SIG-M5 treated with dmso at 0.1 percent for 504 hours (cell line): ENCODE measurements around the gene ADI1.
"Not testable (repeated sequence)": the region's sequence is repeated elsewhere in the genome, so short reads cannot be mapped to it uniquely, and the experiment has no call there.

ENCODE experiments used
- DNase-seq: peaks from one replicate; lab custom pipeline; 2025; ENCODE audit not compliant: unreplicated experiment; lab: John Stamatoyannopoulos, UW

Gene ADI1

DNA sequence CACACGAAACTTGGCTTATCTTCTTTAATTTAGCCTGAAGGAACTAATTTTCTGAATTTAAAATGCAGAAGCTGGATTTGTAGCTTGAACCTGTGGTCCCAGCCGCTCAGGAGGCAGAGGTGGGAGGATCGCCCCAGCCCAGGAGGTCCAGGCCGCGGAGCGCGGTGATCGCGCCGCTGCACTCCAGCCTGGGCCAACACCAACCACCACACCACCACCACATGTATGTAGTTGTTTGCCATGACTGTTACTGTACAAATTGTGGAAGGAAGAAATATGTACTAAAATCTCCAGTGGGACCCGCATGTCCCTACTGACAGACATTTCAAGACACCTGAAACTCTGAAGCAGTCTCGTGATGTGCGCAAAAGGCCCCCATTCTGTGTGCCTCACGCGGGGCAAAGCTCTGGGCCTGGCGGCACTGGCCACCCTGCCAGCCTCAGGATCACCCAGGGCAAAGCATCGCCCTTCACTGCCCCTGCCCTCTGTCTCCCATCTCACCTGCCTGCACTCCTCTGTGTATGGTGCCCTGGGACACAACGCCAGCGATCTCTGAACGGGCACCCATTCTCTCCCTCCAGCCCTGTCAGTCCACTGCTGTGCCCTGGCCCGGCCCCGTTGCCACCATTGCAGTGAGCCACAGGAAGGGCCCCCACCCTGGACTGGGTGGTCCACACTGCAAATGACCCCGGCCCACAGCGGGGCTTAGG is 10.1 kb upstream of the ADI1 start:
- no peak for DNase-seq

DNA sequence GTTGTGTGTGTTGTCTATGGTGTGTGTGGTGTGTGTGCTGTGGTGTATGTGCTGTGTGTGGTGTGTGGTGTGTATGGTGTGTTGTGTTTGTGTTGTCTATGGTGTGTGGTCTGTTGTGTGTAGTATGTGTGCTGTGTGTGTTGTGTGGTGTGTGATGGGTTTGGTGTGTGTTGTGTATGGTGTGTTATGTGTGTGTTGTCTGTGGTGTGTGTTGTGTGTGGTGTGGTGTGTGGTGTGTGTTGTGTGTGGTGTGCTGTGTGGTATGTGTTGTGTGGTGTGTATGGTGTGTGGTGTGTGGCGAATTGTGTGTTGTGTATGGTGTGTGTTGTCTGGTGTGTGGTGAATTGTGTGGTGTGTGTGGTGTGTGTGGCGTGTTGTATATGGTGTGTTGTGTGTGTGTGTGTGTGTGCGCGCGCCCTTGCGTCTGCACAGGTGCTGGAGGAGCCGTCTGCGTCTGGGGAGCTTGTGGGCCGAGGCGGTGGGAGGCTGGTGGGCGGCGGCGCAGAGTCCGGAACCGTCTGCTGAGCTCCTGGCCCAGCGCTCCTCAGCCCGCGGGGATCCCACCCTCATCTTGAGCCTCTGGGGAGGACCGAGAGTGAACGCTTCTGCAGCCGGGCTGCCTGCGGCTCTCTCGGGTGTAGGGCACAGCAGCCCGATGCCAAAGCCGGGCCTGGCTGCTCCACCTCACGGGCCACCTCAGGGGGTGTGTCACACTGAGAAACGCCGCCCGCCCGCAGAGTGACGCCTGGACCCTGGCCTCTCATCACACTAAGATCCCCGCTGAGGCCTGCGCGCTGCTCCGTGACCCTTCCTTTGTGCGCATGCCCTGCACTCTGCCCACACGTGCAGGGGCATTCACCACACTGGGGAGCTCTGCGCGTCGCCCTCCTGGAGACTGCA is 8.8 kb upstream of the ADI1 start:
- DNase-seq: no peak

DNA sequence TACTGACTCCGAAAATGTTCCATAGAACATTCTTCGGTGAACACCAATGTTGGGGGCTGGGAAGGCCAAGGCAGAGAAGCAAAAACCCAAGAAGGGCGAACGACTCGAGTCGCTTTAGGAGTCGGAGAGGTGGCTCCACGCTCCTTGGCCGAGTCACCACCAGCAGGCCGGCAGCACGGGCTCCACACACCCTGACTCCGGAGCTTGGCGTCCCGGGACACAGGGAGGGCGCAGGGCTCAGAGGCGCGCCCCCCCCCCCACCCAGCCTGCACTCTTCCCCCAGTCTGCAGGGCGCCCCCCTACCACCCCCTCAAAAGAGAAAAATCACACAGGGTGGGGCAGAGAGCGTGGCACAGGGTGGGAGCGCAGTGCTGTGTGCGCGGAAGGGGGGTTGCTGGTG is 7.5 kb upstream of the ADI1 start:
- no peak for DNase-seq

GRCh38 chr2:3523551-3524041 is 4.3 kb upstream of the ADI1 start:
- no peak for DNase-seq

DNA sequence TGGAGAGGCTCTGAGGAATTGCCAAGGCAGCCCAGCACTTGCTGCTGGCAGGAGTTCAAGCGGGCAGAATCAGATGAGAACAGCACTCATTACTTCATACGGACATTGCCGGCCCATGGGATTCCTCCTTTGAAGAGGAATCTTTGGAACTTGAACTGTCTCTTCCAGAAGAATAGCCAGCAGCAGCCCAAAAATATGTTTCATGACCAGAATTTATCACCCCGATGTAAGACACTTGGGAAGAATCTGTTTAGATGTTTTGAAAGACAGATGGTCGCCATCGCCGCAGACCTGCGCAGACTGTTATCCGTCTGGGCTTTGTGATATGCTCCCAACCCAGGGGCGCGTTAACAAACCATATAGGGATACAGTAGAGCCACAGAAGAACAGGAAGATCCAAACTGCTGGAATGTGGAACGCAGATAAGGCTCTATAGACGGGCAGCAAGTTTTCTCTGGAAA is 3.7 kb upstream of the ADI1 start:
- no peak for DNase-seq

GRCh38 chr2:3520591-3520990 is 1.3 kb upstream of the ADI1 start:
- DNase-seq: no peak

DNA sequence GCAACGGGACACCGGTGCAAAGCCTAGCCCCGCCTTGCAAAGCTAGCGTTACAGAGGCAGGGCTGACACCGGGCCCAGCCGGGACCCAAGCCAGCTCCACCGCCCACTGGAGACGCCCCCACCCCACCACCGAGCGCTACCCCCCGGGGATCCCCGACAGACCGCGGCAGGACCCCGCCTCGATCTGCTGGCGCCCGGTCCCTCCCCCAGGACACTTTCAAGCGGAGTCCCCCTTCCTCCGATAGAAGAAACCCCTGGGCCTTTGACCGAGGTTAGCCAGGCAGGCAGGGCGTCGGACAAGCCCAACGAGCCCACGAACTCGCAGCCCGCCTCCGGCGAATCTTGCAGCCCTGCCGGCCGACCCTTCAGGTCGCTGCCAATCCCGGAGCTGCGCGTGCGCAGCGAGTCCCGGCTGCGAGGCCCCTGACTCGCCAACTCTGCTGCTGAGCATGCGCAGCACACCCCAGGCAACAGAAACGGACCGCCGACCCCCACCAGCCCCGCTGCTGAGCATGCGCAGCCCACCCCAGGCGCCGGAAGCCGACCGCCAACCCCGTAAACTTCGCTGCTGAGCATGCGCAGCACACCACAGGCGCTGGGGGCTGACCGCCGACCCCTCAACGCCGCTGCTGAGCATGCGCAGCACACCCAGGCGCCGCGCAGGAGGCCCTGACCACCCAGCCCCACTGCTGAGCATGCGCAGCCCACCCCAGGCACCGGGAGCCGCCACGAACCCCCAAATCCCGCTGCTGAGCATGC is 656 bp downstream of the ADI1 start:
- peak; percentile 98 for DNase-seq

GRCh38 chr2:3517948-3518495 is 1.3 kb downstream of the ADI1 start:
- DNase-seq: no peak

DNA sequence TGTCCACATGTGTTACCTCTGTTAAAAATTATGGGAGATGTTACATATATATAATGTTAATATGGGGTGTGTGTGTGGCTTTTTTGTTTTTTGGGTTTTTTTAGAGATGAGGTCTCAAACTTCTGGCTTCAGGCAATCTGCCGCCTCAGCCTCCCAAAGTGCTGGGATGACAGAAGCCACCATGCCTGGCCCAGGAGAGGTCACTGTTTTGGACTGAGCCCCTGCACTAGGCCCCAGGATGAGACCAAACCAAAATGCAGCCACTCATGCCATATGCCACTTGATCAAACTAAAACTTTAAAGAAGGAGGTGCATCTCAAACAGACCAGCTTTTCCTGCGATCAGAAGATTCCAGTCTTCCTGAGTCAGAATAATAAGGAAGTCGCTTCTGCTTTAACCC is 2.5 kb downstream of the ADI1 start:
- no peak for DNase-seq

DNA sequence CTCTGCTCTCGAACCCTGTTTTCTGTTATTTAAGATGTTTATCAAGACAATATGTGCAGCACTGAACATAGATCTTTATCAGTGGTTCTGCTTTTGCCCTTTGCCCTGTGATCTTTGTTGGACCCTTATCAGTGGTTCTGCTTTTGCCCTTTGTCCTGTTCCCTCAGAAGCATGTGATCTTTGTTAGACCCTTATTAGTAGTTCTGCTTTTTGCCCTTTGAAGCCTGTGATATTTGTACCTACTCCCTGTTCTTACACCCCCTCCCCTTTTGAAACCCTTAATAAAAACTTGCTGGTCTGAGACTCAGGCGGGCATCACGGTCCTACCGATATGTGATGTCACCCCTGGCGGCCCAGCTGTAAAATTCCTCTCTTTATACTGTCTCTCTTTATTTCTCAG is 3.9 kb downstream of the ADI1 start:
- DNase-seq: not testable (repeated sequence)

DNA sequence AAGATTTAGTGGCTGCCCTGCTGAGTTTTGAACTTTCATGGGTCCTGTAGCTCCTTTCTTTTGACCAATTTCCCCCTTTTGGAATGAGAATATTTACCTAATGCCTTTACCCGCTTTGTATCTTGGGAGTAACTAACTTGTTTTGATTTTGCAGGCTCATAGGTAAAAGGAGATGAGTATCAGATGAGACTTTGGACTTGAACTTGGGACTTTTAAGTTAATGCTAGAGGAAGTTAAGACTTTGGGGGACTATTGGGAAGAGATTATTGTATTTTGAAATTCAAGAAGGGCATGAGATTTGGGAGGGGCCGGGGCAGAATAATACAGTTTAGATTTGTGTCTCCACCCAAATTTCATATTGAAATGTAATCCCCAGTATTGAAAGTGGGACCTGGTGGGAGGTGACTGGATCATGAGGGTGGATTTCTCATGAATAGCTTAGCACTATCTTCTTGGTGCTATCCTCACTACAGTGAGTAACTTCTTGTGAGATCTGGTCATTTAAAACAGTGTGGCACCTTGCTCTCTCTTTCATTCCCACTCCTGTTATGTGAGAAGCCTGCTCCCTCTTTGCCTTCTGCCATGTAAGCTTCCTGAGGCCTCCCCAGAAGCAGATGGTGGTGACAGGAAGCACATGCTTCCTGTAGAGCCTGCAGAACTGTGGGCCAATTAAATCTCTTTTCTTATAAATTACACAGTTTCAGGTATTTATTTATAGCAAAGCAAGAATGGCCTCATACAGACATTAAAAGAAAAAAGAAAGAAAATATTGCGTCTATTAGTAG is 6.1 kb downstream of the ADI1 start:
- DNase-seq: no peak

GRCh38 chr2:3512086-3512485 is 7.2 kb downstream of the ADI1 start:
- DNase-seq: no peak

- no peak for DNase-seq
Observed at GRCh38 chr2:3505771-3506170, 13.6 kb downstream of the ADI1 start.

GRCh38 chr2:3504741-3505140 is 14.6 kb downstream of the ADI1 start:
- no peak for DNase-seq

GRCh38 chr2:3503483-3503882 is 15.8 kb downstream of the ADI1 start:
- no peak for DNase-seq

- no peak for DNase-seq
Observed at GRCh38 chr2:3503046-3503445, 16.3 kb downstream of the ADI1 start.

DNA sequence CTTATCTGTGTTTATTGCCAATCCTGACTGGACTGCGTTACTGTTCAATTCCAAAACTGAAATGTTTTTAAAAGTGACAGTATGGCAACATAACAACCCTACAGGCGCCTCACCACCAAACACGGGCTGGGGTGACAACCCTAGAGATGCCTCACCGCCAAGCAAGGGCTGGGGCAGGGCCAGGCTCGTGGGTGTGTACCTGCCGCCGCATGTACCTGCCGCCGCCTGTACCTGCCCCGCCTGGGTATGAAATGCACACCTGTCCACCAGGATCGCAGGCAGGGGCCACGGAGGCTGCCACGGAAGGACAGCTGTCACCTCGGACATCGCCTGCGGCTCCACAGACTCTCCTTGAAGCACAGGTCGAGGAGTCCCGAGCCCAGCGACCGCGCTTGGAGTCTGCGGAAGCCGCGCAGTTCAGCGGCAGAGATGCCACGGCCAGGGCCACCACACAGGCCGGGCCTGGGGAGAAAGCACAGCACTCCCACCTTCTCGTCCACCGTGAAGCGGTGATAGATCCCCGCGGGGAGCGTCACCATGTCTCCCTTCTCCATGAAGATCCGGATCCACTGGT is 18.9 kb downstream of the ADI1 start:
- DNase-seq: no peak

DNA sequence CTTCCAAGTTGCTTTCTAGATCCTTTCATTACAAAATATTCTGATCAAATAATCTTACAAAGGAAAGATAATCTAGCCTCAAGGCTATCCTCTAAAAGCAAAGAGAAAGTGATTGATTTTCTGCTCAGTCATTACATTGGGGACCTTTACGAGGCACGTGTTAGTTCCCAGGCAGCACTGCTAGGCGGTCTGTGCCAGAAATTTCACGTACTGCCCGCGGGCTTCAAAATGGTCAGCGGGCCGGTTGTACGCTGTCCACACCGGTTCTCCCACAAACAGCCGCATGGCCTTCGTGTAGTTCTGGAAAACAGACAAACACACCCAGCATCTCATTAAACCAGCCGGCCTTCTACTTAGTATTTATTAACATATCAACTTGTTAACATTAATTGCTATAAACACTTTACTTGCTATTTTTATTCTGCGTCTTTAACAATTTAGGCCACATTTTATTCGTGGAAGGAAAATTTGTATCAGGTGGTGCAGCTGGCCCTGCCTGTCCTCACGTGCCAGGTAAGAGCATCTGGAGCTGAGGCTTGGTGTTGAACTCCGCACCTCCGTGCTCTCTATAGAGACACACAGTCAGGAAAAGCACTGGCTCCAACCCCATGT is 20.4 kb downstream of the ADI1 start:
- no peak for DNase-seq

- not testable (repeated sequence) for DNase-seq
Observed at GRCh38 chr2:3496708-3497080, 22.6 kb downstream of the ADI1 start.
